HG03060 (cell line): ENCODE data around the gene MBD6.
A peak's percentile ranks its signal among the peaks of the same experiment; 100 is the strongest.

ENCODE experiments used
- ATAC-seq: cut with Tn5 transposase; IDR thresholded peaks from one replicate; pipeline ENCODE4 v1.9.1; 2021; ENCODE audit warnings: low read depth, moderate number of reproducible peaks; ENCODE audit not compliant: unreplicated experiment

MBD6 gene

DNA sequence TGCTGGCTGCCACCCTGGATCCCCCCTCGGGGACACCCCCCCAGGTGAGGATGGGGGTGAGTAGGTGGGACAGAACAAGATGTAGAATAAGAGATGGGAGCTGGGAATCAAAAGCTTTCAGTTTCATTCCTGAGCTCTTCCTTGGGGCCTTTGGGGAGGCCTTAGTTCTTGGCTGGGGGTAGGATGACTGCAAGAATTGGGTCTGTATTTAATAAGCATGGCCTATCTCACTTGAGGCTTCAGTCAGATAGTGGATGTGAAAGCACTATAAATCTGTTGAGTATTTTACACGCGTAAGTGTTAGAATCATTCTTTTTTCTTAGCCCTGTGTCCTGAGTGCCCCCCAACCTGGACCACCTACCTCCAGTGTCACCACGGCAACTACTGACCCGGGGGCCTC, 4.6 kb downstream of the MBD6 start:
- no peak for ATAC-seq

GRCh38 chr12:57528176-57528575, 5.6 kb downstream of the MBD6 start:
- ATAC-seq: no peak

GRCh38 chr12:57528831-57529555, 6.4 kb downstream of the MBD6 start:
- no peak for ATAC-seq

GRCh38 chr12:57529831-57530230, 7.2 kb downstream of the MBD6 start:
- ATAC-seq: no peak

- ATAC-seq: no peak
Observed at GRCh38 chr12:57530396-57531142, 7.9 kb downstream of the MBD6 start.

GRCh38 chr12:57531836-57532235, 9.2 kb downstream of the MBD6 start:
- no peak for ATAC-seq

GRCh38 chr12:57533108-57533507, 10.5 kb downstream of the MBD6 start:
- ATAC-seq: no peak

DNA sequence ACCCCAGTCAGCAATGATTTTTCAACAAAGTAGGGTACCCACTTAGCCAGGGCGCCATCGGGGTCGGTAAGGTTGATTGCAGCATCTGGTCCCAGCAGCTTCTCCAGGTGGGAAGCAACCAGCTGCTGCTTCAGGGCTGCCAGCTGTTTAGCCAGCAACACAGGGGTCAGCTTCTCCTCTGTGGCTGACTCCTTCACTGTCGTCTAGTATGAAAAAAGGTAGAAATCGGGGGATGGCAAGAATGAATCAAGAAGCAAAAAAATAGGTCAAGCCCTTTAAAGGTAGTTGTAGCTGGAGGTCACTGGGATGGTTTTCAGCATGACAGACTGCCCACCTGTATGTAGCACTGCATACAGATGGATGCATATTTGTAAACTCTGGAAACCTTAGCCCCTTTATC, 11.6 kb downstream of the MBD6 start:
- ATAC-seq: no peak

- ATAC-seq: no peak
Observed at GRCh38 chr12:57534991-57535543, 12.4 kb downstream of the MBD6 start.

GRCh38 chr12:57535764-57536596, 13.4 kb downstream of the MBD6 start:
- ATAC-seq: no peak

DNA sequence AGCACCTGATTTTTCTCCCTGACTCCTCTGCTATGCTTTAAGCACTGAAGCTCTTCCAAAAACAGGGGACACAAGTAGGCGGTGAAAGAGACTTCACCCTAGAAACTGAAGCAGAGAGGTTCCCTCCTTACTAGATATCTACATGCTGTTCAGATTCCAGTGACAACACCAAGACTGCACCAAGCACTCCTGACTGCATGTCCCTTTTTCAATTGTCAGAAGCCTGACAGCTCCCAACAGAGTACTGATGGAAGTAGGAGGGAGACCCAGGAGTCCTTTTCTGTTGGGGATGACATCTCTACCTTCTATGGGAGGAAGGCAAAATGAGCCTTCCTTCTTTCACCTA, 13.9 kb downstream of the MBD6 start:
- ATAC-seq: no peak

DNA sequence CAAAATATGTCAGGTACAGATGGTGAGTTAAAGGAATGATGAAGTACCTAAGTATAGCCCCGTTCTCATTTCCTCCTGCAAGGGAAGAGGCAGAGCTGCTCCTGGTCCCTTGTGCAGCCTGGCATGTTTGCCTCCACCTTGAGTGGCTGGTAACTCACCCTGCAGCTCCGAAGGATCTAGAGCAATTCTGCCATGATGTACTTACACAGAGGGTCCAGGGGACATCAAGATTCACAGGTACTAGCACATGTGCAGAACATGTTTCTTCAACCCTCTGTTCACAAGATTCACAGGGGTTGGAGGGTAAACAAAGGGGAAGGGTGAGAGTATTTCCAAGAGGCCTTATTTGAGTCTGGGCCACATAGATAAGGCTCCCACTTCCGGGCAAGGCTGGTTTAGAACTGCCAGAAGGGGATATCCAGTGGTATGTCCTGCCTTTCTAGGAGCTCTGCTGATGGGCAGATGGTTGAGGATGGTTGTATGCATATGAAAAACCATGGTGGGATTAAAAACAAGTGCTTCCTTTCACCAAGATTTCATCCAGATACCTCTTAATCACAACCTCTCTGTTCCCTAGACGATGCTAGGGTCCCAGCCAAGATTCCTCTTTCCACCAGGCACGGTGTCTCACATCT, 16.6 kb downstream of the MBD6 start:
- no peak for ATAC-seq

DNA sequence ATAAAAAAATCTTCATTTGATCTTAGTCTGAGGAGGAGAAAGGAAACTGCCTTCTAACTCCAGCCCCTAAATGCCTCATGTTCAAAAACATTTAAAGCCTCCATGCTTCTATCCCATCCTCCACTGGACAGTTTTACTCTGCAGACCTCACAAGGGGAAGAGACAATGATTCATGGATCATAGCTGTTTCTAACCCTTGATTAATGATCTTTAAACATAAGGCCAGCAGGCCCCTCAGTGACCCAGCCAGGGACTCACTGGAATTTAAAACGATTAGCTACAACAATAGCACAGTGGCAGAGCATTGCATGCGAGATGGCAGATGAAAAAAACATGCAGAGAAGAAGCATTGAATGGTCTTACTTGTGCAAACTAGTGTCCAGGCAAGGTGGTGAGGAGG, 18.4 kb downstream of the MBD6 start:
- ATAC-seq: no peak

DNA sequence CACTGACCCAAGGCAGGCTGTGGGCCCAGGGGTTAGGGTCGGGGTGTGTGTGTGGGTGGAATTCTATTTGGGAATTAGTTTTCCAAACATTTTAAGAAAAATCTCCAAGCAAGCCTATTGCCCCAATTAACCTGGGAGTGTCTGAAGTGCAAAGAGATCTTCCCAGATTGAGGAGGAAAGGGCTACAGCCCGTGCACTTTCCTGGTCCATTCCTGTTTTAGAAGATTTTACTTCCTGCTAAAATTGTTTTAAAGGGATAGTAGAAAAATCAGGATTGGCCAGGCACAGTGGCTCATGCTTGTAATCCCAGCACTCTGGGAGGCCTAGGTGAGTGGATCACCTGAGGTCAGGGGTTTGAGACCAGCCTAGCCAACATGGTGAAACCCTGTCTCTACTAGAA, 19.1 kb downstream of the MBD6 start:
- ATAC-seq: no peak

DNA sequence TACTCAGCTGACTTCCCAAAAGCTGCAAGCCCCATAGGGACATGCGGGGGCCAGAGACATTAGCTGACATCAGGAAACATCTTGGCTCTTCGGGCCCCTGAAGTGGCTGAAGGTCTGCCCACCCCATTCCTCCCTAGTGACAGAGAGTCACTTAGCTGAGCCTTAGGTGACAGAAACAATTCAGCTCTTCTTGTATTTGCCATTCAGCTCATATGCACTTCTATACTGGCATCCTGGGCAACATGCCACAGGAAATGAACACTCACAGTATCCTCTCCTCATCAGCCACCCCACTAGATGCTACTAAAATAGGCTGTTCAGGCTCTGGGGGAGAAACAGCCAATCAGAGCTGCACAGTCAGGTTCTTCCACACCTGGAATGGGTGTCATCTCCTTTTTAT, 21.0 kb downstream of the MBD6 start:
- ATAC-seq: no peak

DNA sequence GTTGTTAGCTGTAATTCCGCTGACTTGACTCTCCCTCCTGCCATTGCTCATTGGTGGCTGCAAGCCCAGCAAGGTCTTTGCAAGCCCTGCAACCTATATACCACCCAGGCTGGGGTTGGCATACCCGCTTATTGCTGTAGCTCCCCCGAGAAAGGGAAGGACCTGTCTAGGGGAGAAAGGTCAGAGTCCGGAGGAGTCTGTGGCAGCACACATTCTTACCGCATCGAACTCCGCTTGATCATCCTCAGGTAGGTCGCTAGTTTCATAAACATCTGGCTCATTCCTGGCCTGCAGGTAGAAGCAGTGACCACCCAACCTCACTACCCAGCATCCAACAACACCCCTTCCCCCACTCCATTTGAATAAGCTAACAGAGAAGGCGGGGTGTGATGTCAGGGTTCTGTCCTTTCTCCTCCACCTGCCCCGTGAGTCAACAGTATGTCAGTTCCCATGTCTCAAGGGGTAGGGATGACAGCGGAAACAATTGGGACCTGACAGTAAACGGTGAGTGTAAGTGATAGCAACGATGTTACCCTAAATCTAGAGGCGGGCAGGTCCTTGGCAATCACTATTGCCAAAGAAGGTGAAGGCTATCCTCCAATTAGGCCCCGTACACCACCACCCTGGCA, 23.3 kb downstream of the MBD6 start:
- no peak for ATAC-seq

DNA sequence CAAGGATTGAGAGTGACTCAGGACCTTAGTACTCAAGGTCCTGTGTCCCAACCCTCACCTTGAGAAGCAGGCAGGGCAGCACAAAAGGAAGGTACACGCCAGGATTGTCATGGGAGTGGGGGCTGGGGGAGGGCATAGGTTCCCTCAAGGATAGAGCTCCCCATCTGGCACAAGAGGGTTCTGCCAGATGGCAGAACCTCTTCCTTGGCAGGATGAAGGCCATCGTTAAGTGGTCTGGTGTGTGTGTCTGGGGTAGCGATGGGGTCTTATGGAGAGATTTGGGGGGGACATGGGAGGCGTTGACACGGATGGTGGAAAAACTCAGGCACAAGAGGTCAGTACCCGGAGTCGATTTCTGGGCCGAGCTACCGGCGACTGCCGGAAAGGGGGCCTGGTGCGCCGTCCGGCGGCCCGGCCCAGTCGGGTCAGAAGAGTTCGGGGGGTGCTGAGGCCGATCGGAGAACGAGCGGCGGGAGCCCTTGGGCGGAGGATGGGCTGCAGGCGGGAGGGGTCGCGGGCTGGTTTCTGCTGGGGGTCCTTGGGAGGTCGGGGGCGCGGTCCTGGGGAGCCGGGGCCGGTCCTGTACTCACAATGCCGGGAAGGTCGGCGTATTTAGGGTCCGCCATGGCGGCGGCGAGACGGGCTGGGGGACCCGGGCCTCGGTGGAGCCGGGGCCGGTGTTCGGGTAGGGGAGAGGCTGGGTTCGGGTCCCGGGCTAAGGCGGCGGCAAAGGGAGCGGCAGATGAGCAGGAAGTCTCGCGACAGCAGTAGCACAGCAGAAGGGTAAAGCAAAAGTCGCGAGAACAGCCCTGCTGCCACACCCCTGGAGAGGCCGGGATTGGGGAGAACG, 24.0 kb downstream of the MBD6 start, which contains the start of gene DCTN2:
Gene DCTN2, minus strand, starts transcription at position 755 of the 850 bp plus-strand sequence. Its CDS starts 129 bp downstream, at position 626.
- ATAC-seq: peak; percentile 97

DNA sequence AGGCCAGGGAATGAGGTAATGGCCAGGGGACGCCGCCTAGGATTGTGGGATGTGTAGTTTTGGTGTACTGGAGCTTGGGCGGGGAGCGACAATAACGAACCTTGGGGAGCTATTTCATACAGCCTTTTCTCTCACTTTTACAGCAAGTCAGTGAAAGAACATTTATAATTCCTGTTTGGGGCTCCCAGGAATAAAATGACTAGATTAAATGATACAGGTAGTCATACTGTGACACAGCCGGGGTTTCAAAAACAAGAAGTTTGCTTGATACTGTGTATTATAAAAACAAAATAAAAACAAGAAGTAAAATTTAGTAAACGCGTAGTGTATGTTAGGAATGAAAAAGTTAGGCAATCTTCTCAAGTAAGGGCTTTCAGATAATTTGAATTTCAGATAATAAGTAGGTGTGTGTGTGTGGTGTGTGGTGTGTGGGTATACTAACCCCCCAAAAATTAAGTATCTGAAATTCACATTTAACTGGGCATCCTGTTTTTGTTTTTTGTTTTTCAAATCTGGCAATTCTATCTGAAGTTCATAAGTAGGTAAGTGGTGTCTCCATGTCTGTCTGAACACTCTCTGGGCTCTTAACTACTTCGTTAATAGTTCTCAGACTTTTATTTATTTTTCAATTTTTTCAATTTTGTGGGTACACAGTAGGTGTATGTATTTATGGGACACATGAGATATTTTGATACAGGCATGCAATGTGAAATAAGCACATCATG, 24.8 kb downstream of the MBD6 start:
- no peak for ATAC-seq

GRCh38 chr12:57548013-57548315, 25.3 kb downstream of the MBD6 start:
- ATAC-seq: no peak
